Activated CD4-positive, alpha-beta T cell treated with anti-CD3 and anti-CD28 coated beads, Interleukin-2, amount 50 U/mL, for 48 hours (primary cell): ENCODE results near the gene DCUN1D3.
"Not testable (repeated sequence)": the region's sequence is repeated elsewhere in the genome, so short reads cannot be mapped to it uniquely, and the experiment has no call there.

Source experiments
- DNase-seq, 2 experiments: peaks; one replicate each; pipeline ENCODE4 v3.0.0-alpha.2; 2020

The DCUN1D3 gene, protein sequence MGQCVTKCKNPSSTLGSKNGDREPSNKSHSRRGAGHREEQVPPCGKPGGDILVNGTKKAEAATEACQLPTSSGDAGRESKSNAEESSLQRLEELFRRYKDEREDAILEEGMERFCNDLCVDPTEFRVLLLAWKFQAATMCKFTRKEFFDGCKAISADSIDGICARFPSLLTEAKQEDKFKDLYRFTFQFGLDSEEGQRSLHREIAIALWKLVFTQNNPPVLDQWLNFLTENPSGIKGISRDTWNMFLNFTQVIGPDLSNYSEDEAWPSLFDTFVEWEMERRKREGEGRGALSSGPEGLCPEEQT

DNA sequence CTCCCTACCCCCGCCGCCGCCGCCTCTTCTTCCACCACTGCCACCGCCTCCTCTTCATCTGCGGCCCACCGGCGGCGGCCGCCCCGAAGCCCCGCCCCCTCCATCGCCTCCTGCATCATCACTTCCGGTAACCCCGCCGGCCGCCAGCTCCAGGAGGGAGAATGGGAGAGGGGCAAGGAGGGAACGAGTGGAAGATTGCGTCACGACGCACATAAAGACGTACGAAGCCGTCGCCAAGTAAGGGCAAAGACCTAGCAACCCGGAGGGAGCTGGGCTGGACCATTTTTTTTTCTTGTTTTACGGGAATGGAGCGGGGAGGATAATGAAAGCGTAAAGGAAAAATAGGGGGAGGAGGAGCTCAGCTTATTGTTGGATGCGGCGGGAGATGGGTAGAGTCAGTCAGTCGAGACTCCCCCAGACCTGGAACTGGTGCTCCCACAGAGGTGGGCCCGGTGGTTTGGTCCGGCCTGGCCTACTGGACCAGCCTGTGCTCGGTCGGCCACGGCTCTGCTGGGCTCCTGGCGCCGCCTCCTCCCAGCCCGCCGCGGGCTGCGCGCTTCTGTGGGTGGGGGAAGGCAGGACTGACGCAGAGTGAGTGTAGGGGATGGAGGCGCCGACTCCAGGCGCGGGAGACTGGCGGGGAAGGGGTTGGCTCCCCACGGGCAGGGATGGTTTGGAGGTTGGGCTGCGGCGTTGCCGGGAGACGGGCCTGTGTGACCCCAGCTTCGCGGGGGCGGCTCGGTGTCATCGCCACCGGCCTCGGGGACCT is at the start of gene DCUN1D3, which contains the start of gene LYRM1:
TSS of gene DCUN1D3 (minus strand) at position 60 of the 769 bp plus-strand sequence. CDS start 37,820 bp downstream, outside the sequence.
TSS of gene LYRM1 (plus strand) at position 473 of the 769 bp plus-strand sequence. CDS start 14,785 bp downstream, outside the sequence.
- peak; percentile 93 to 94 for DNase-seq

DNA sequence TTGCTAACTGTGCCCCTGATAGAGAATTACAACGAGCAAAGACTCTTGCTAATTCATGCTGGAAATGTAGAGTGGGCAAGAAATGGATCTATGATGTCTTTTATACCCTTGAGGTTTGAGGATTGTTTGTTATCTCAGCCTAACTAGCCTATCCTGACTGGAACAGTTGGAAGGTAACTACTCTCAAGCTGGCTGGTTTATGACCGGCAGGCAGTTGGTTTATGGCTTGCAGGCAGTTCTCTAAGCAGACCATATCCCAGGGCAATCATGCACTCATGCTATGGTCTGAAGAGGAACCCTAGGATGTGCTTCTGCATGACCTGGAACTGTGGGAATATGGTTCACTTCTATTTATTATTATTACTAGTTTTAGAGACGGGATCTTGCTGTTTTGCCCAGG is 49.5 kb upstream of the DCUN1D3 start:
- no peak for DNase-seq

DNA sequence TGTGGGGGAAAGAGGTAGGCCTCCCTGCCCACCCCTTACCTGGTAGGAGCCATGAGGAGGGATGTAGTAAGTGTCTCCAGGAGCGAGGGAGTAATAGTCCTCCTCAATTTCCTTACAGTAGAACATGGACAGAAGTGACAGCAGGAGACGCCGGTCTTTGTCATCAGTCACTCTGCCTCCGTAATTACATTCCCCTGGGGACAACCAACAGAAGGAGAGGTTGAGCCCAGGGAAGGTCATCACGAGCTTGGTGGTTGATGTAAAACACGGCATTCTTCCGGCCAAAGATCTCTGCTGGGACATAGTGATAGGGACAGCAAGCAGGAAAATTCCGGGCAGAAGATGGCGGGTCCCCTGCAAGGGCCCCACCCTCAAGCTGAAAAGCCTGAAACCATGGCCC is 48.3 kb upstream of the DCUN1D3 start:
- no peak for DNase-seq

DNA sequence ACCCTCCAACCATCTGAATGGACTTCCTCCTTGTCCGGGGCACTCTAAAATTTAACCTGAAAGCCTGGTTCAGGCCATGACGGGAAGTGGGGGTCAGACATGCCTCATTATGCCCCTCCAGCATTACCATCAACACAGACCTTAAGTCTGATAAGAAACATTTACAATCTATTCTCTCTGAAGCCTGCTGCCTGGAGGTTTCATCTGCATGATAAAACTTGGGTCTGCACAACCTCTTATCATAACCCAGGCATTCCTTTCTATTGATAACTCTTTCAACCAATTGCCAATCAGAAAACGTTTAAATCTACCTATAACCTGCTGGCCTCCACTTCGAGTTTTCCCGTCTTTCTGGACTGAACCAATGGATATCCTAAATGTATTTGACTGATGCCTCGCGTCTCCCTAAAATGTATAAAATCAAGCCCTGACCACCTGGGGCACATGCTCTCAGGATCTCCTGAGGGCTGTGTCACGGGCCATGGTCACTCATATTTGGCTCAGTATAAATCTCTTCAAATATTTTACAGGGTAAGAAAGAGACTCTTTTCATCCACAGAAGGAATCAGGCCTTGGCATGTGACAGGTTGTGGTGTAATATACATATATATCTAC is 46.0 kb upstream of the DCUN1D3 start:
- DNase-seq, result no peak

DNA sequence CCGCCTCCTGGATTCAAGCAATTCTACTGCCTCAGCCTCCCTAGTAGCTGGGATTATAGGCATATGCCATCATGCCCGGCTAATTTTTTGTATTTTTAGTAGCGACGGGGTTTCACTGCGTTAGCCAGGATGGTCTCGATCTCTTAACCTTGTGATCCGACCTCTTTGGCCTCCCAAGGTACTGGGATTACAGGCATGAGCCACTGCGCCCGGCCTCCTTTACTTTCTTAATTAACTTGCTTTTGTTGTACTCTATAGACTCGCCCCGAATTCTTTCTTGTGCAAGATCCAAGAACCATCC is 45.4 kb upstream of the DCUN1D3 start:
- not testable (repeated sequence) for DNase-seq

DNA sequence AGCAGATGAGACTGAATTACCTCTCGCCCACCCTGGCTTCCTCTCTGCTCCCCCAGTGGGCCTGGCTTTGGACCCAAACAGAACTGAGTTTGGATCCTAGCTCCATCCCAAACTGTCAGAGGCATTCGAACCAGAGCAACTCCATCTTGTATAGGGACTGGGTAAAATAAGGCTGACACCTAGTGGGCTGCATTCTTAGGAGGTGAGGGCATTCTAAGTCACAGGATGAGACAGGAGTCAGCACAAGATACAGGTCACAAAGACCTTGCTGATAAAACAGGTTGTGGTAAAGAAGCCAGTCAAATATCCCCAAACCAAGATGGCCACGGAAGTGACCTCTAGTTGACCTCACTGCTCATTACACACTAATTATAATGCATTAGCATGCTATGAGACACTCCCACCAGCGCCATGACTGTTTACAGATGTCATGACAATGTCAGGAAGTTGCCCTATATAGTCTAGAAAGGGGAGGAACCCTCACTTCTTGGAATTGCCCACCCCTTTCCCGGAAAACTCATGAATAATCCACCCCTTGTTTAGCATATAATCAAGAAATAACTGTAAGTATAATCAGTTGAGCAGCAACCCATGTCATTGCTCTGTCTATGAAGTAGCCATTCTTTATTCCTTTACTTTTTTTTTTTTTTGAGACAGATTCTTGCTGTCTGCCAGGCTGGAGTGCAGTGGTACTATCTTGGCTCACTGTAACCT is 44.9 kb upstream of the DCUN1D3 start:
- peak; percentile 52 to 64 for DNase-seq

DNA sequence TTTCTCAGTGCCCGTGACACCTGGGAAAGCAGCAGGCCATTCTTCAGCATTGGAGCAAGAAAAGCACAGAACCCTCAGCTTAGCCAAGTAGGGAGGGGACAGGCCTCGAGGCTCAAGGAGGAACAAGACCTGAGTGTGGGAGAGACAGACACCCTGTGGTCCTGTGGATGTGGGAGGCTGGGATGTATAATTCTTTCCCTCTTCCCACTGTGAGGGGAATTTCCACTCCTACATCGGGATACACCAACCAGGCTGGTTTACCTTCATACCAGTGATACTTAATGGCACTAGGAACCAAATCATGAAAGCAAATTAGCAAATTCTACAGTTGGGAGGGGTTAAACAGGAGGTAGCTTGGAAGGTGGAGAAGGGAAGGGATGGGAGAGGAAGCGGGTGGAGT is 42.1 kb upstream of the DCUN1D3 start:
- no peak for DNase-seq

DNA sequence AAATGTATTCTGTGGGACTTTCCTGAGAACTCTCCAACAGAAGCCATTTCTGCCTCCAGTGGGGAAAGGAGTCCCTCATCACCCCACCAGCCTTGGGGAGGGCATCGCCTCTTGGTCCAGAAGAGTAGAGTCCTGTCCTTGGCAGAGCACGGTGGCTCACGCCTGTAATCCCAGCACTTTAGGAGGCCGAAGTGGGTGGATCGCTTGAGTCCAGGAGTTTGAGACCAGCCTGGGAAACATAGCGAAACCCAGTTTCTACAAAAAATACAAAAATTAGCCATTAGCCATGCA is 41.4 kb upstream of the DCUN1D3 start:
- DNase-seq, result no peak

DNA sequence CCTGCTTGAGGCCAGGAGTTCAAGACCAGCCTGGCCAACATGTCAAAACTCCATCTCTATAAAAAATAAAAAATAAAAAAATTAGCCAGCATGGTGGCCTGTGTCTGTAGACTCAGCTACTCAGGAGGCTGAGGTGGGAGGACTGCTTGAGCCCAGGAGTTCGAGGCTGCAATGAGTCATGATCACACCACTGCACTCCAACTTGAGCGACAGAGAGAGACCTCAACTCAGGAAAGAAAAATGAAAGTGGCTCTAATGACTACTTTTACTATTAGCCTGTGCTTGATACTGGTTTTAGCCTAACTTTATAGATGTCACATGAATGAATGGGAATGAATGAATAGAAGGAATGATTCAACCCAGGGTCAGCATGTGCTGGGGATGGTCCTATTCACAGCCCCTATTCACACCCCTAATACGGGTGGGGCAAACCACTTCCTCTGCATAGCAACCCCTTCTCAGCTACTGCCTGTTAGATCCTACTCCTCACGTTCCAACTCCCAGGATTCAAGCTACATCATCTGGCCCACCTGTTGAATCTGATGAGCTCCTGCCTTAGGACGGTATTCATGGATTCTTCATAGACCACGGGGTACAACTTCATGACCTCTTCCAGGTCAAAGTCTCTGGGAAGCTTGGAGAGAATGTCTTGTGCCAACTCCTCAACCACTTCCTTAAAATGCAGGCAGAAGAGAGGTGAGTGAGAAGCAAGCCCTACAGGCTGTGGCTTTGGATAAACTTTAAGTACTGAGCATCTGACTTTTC is 40.9 kb upstream of the DCUN1D3 start:
- no peak for DNase-seq

DNA sequence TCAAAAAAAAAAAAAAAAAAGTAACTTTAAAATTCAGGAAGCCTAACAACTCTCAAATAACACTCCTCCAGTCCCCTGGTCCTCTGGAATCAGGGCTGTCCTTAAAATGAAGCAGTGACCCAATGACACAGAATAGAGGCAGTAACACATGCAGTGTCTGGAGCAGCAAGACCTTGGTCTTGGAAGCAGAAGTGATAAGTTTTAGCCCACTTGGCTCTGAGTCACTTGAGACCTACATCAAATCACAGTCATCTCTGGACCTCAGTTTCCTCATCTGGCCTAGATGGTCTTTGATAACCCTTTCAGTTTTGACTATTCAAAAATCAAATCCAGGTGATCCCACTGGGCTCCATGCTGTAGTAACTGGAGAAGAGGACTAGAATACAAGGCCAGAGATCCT is 39.5 kb upstream of the DCUN1D3 start:
- DNase-seq, result no peak

DNA sequence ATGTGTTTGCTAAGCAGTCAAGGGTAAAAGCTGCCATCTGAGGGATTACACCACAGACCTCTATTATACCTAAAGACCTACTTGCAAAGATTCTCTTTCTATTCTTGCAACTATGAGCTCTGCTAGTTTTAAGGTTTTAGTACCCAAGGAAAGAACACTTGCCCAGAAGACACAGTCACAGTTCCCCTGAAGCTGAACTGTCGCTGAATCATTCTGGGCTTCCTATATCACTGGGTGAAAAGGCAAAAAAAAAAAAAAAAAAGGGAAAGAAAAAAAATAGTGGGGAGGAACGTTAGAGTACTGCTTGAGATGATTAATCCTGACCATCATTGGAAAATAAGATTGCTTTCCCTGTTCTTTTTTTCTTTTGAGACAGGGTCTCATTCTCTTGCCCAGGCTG is 38.3 kb upstream of the DCUN1D3 start:
- DNase-seq, result no peak

DNA sequence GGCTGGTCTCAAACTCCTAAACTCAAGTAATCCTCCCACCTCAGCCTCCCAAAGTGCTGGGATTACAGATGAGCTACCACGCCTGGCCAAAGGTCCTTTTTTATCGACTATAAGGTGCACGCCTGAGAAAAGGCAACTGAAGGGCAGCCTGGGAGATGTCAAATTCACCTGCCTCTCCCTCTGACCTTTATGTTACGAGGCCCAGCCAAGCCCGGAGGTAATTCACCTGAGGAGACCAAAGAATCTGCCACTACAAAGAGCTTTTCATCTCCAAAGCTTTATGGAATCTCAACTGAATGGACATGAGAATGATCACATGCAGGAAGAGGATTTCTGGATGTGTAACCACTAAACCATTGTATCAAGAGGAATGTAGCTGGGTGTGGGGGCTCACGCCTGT is 37.6 kb upstream of the DCUN1D3 start:
- no peak for DNase-seq

DNA sequence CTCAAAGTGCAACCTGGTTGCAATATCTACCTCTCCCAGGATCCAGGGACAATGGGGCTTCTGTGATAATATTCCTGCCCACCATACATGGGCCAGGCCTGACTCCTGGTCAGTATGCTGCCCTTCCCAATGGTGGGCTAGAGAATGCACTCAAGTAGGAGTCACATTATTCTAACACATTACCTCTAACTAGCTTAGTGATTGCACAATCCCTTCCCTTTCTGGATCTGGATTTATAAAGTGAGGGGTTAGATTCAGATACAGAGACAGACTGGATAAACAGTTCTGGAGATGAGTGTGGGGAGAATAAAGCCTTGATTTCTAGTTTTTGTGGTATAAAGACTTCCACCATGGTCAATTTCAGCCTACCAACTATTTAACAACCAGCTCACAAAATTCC is 33.4 kb upstream of the DCUN1D3 start:
- DNase-seq, result no peak

DNA sequence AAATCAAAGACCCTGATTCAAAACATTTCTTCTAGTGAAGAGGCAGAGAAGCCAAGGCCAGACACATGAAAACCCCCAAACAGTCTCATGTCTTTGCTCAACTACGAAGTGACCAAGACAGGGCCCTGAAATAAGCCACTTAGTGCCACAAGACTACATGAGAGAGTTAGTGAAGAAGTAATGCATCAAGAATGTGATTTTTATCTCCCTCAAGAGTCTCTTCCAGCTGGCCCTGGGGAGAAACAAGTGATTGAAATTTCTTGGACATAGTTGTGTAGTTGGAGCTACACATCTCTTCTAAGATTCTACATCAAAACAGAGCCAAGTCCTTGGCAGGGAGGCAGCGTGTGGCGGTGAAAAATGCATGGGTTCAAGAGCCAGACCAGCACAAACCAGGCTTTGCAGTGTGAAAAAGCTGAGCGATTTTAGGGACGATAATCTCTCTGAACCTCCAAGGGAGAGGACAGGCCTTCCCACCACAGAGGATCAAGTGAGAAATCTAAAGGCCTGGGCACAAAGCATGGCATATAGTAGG is 31.0 kb upstream of the DCUN1D3 start:
- no peak for DNase-seq

DNA sequence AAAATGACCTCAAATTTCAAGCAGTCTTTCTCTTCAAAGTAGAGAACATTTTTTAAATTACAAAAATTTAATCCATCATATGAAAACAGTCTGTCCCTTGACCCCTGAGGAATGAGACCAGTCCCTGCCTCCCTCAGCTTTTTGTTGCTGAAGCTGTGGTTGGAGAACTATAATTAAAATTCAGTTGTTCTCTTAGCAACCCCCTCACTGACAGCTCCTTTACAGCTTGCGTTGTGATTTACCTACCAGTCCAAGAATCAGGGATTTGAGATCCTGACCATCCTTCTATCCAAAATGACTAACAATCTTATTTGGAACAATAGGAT is 30.2 kb upstream of the DCUN1D3 start:
- no peak for DNase-seq

DNA sequence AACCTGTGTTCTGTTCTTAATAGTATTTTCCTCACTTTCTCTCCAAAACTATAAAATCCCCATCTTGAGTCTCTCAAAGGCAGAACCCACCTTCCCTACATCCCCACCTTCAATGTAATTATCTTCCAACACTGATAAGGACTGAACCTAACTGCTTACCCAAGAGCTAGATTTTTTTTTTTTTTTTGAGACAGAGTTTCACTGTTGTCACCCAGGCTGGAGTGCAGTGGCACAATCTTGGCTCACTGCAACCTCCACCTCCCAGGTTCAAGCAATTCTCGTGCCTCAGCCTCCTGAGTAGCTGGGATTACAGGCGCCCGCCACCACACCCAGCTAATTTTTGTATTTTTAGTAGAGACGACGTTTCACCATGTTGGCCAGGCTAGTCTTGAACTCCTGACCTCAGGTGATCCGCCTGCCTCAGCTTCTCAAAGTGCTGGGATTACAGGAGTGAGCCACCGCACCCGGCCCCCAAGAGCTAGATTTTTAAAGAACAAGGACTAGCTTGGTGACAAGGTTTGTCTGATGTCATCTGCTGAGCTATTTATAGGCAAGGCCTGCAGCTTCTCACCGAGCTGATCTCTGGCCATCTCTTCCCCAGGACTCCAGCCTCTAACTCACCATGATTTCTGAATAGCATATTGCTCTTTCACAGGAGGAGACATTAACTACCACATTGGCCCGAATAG is 29.7 kb upstream of the DCUN1D3 start:
- DNase-seq, result not testable (repeated sequence)

DNA sequence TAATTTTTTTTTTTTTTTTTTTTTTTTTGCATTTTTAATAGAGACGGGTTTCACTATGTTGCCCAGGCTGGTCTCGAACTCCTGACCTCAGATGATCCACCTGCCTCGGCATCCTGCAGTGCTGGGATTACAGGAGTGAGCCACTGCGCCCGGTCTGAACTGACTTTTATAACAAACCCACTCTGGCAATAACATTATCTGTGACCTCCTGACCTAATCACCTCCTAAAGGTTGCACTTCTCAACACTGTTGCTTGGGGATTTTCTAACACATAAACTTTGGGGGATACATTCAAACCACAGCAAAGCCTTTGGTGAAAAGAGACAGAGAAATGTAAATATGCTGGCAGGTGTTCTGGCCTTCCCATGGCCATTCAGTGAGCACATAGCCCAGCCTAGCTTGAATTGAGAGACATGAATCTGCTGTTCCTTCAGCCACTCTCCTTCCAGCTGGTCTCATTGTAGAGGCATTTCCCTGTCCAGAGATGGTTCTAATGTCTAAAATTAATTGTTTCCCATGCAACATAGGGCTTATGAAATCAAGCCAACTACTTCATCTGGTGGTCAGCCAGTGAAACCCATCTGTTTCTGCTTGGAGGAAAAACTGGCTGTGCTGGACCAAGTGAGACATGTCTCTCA is 28.7 kb upstream of the DCUN1D3 start:
- no peak for DNase-seq

DNA sequence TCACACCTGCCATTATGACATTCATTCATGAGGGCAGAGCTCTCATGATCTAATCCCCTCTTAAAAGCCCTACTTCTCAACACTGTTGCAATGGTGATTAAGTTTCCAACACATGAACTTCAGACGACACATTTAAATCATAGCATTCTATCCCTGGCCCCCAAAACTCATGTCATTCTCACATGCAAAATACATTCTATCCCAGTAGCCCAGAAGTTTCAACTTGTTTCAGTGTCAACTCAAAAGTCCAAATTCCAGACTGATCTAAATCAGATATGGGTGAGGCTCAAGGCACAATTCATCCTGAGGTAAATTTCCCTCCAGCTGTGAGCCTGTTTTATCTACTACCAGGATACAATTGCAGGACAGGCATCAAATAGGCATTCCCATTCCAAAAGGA is 25.6 kb upstream of the DCUN1D3 start:
- no peak for DNase-seq

DNA sequence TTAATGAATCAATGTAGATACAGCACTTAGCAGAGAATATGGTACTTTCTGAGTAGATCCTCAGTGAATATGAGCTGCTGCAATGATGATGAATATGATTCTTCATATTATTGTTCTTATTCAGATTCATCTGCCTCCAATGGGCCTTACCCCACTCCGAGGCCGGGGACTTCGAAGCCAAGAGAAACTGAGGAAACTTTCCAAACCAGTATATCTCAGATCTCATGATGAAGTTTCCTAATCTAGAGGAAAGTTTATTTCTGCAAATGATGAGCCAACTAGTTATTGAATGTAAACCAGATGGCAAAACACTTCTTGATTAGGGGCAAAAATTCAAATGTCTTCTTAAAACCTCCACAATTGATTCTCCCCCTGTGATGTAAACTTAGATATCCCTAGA is 23.7 kb upstream of the DCUN1D3 start:
- no peak for DNase-seq

DNA sequence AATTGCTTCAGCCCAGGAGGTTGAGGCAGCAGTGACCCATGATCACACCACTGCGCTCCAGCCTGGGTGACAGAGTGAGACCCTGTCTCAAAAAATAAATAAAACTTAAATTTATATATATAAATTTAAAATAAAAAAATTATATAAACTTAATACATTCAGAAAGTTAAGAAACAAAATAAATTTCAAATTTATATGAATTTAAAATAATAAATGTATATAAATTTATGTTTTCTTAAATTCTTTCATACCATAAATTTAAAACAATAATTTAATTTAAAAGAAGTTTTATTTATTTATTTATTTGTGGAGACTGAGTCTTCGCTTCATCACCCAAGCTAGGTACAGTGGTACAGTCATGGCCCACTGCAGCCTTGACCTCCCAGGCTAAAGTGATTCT is 20.6 kb upstream of the DCUN1D3 start:
- DNase-seq, result no peak

DNA sequence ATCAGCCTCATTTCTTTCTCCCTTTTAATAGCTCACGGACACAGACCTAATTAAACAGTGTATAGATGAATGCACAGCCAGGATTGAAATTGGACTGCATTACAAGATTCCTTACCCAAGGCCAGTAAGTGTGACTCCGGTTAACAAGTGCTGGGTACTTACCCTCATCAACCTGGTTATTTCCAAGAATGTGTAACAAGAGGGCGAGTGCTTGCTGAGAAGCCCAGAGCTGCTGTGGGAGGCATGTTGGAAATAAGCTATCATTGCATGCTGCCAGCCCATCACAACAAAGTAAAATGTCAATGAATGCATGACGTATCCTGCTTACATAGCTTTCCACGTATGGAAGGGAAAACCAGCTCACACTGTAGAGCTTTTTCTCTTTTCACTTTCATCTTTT is 19.9 kb upstream of the DCUN1D3 start:
- no peak for DNase-seq
